Measurements from ENCODE around the gene RGL2.
A peak's percentile ranks its signal among the peaks of the same experiment; 100 is the strongest.

Gene RGL2

GRCh38 chr6:33316603-33317418 is 18.1 kb upstream of the RGL2 start:
- DNase-seq, result no peak

GRCh38 chr6:33315793-33316602 is 17.3 kb upstream of the RGL2 start:
- no peak for DNase-seq

DNA sequence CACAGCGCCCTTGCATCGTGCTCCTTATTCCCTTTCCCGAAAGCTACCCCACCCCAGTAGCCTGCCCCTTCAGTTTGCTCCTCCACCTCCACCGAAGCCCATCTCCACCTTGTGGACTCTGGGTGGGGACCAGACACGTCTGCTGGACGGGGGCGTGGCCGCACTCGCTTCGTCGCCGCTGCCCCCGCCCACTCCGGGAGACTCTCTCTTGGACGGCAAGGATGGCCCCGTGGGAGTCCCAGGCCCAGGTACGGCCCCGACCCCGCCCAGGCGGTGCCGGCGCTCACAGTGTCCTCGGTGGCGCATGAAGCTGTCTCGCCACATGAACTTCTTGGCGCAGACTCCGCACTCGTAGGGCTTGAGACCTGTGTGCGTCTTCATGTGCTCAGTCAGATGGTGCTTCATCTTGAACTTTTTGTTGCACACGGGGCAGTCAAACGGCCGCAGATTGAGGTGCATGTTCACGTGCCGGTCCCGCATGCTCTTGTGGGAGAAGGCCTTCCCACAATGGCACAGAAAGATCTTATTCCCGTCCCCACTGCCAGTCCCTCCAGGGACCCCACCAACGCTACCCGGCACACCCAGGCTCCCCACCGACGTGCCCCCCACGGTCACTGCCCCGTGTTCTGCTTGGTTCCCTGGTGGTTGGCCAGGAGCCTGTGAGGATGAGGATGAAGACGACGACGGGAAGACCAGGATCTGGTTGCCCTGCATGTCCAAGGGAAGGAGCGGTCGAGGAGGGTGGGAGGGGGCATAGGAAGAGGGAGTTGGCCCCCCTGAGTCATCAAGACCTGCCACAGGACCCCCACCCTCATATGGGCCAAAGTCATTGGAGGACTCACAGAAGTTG is 16.4 kb upstream of the RGL2 start:
- DNase-seq, result no peak

- peak in 3 of 4 experiments; percentile 25 to 41 (median 33) for DNase-seq
Observed at GRCh38 chr6:33314515-33314942, 15.8 kb upstream of the RGL2 start.

- peak; percentile 52 to 71 (median 60) for DNase-seq
Observed at GRCh38 chr6:33313709-33314514, 15.2 kb upstream of the RGL2 start, which contains the start of gene TAPBP. Gene TAPBP (minus strand): TSS chr6:33314078. CDS start chr6:33314041, 37 bp downstream.

DNA sequence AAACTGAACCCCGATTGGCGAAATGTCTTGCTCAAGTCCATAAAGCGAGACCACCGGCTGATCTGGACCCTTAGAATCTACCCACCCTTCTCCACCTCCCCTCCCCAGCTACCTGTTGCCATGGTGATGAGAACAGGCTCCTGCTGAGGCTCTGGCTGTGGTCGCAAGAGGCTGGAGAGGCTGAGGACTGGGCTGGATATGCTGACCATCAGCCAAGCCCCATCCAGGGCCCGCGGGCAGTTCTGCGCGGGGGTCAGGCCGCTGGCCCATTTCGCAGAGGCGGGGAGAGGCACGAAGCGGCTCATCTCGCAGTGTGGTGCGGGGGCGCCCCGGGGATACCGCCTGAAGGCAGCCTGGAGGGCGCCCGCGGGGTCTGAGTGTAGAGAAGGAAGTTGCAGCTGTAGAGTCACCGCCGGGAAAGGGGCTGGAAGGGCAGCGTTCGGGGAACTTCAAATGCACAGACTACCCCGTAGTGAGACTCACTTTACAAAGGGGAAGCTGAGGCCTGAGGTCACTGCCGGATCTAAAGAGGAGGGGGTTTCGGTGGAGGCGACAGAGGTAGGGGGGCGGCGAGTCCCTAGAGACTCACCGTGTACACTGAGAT is 14.5 kb upstream of the RGL2 start:
- DNase-seq, result peak in 1 of 4 experiments; percentile 31

GRCh38 chr6:33312361-33313104 is 13.8 kb upstream of the RGL2 start:
- peak; percentile 32 to 68 (median 54) for DNase-seq

DNA sequence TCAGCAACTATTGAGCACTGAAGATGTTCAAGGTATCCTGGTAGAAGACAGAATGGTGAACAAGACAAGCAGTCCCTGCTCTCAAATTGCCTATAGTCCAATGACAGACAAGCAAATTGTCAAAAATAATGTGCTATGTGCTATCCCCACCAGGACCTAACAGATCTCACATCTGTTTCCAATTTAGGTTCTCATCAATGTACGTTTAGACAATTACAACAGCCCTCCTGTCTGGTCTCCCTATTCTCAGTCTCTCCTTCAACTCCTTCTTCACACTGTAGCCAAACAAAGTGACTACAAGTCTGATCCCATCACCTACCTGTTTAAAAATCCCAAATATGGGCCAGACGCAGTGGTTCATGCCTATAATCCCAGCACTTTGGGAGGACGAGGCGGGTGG is 7.6 kb upstream of the RGL2 start:
- DNase-seq, result no peak

DNA sequence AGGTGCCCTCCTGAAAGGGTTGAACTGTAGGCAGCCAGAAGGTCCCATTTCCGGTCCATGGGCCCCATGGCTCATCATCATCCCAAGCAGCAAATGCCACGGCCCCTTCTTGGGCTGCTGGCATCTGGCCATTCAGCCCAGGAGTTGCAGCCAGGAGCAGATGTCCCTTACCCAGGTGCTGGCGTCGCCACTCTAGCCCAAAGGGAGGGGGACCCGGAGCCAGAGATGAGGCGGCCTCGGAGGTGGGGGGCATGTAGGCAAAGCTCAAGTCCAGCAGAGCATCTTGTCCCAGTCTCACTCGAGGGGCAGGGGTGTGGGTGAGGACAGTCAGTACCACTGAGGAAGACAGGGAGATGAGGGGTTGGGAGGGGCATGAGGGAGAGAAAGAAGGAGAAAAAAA is 6.3 kb upstream of the RGL2 start:
- no peak for DNase-seq

DNA sequence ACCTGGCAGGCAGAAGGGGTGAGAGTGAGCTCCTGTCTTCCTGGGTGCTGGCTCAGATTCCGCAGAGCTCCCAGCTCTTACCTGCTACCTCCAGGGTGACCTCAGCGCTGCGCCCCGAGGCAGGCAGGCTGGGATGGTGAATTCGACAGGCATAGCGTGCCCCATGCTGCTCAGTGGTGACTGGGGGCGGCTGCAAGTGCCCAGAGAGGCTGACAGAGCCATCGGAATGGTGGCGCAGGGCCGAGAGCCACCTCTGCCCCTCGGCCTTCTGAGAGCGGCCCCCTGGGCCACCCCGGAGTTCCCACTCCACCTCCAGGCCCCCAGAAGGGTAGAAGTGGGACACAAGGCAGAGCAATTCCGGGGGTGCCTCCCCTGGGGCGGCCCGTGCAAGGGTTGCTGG is 5.5 kb upstream of the RGL2 start:
- no peak for DNase-seq

DNA sequence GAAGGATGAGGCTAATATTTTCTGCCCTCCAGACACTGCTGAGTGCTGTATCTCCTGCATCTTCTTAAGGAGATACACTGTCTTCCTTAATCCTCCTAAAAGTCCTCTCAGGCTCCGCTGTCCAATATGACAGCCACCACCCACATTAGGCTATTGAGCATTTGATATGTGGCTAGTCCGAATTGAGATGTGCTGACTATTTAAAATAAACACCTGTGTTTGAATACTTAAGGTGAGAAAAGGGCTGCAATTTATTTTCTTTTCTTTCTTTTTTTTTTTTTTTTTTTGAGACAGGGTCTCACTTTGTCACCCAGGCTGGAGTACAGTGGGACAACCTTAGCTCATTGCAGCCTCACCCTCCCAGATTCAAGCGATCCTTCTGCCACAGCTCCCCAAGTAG is 3.1 kb upstream of the RGL2 start:
- DNase-seq, result no peak

- DNase-seq, result peak; percentile 78 to 87 (median 84)
Observed at GRCh38 chr6:33299237-33299944, 649 bp upstream of the RGL2 start.

- no peak for DNase-seq
Observed at GRCh38 chr6:33297956-33298772, 578 bp downstream of the RGL2 start.

DNA sequence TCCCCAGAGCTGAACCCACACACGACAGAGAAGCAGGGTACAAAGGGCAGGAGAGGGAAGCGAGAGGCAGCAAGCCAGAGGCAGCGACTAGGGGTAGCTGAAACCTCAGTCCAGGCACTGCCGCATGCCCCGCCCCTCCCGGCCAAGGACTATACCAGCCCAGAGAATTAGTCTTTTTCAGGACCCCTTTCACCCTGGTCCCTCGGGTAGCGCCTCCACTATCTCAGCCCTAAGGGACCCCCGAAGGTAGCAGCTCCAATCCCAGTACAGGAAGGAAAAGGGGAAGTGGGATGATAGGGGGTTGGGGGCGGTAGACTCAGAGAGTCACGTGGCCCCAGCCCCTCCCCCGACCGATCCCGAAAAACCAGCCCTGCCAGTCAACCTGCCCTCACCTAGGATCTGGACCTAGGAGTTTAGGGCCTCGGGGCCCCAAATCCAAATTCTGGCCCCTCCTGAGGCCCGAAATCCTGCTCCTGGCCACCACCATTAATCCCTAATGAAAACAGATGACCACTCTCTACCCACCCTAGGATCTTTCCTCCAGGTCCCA is 1.3 kb downstream of the RGL2 start:
- no peak for DNase-seq

GRCh38 chr6:33296797-33297405 is 1.8 kb downstream of the RGL2 start:
- no peak for DNase-seq

- no peak for DNase-seq
Observed at GRCh38 chr6:33295621-33296369, 2.9 kb downstream of the RGL2 start.

GRCh38 chr6:33294086-33294823 is 4.5 kb downstream of the RGL2 start:
- DNase-seq, result no peak
